GM10847 (cell line): ENCODE measurements around the gene RECQL5.

Experiments
- POLR2A ChIP-seq: IDR thresholded peaks from 2 replicates; pipeline ENCODE4 v1.6.1; 2011; ENCODE audit not compliant: insufficient read length; ENCODE audit errors: extremely low read depth

RECQL5 gene

DNA sequence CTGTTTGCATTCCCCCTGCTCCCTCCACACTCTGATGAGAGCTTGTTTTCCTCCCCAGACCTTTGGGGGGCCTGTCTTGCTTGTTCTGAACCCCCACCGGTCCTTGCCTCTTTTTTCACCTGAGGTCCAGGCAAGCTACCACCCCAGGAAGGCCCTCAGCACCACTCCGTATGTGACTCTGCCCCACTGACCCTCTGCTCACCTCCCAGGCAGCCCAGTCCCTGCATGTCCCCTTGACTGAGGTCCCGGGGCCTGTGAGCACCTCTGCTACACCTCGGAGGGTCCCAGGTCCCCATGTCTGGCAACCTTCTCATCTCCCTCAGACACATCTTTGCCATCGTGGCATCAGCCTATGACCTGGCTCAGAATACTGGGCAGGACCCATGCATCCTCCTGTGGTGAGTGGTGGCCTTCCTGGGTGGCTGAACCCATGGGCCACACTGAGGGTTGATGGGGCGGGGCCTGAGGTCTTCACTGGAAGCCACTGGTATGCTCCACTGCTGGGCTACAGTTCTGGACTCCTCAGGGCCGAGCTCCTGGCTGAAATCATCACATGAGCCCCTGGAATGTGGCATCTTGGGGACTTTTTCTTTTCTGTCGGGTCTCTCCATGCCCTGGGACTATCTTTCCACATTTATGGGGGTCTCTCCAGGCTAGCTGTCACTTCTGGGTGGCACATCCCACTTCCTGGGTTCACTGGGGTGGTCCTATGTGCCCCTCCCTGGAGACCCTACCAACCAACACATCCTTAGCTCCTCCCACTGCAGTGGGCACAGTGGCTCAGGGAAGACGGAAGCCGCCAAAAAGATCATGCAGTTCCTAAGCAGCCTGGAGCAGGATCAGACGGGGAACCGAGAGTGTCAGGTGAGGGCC, 75.9 kb downstream of the RECQL5 start:
- no peak for TF ChIP-seq POLR2A

DNA sequence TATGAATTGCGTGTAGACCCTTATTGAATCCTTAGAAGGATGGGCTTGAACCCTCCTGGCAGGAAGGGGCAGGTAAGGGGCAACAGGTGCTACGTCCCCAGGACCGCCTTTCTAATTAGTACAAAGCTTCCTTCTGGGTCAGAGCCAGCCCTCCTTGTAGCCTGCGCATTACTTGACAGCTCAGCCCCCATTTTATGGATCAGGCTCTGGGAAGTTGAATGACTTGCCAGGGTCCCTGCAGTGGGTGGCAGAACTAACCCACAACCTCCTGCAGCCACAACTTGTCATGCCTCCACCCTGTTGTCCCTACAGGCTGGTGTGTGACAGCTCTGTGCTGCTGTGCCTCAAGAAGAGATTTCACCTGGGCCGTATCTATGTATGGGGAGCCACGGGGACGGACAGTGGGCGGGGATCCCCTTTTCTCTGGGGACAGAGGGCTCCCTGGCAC, 76.6 kb downstream of the RECQL5 start:
- no peak for TF ChIP-seq POLR2A

DNA sequence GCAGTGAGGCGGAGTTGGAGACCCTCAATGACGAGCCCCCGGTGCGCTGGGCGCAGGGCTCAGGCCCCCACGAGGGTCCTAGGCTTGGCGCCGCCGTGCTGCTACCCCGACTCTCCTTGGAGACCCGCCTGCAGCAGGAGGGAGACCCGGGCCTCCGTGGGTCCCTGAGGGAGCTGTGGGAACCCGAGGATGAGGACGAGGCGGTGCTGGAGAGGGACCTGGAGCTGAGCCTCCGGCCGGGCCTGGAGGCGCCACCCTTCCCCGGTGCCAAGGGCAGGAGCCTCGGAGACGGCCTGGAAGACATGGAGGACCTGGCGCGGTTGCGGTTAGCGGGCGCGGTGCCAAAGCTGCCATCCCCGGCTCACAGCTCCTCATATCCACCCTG, 77.0 kb downstream of the RECQL5 start:
- TF ChIP-seq POLR2A: no peak

DNA sequence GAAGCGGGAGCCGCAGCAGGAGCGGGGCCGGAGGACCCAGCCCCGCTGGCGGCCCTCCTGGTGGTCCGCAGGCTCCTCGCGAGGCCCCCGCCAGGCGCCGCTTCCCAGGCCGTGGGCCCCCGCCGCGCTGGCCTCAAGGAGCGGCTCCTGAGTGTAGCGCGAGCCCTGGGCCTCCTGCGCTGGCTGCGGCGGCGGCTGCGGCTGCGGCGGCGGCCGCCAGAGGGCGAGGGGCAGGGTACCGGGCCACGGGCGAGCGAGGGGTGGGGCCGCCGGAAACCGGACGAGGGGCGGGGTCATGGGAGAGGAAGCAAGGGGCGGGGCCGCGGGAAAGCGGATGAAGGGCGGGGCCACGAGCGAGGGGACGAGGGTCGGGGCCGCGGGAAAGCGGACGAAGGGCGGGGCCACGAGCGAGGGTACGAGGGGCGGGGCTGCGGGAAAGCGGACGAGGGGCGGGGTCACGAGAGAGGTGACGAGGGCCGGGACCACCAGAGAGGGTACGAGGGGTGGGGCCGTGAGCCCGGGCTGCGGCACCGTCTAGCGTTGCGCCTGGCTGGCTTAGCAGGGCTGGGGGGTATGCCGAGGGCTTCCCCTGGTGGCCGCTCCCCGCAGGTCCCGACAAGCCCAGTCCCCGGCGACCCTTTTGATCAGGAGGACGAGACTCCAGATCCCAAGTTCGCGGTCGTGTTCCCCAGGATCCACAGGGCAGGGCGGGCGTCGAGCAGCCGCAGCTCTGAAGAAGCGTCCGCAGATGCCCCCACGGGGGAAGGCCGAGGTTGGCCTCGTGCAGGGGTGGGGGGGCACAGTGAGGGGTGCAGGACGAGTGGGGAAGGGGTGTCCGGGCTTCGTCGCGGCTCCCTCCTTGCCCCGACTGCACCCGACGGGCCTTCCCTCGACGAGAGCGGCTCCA, 77.7 kb downstream of the RECQL5 start:
- no peak for TF ChIP-seq POLR2A

DNA sequence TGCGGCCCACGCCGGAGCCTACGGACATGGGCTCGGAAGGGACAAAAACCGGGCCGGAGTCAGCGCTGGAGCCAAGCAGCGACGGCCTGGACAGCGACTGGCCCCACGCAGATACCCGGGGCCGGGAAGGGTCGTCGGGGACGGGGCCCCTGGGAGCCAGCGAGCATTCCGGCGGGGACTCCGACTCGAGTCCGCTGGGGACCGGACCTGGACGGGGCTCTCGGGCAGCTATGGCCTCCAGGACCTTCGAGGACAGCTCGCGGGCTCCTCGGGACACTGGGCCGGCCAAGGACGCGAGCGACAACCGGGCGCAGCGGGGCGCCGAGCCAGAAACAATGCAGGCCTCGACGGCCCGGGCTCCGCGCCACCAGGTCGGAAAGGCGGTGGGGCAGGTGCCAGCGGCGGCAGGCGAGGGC, 78.3 kb downstream of the RECQL5 start:
- no peak for TF ChIP-seq POLR2A

DNA sequence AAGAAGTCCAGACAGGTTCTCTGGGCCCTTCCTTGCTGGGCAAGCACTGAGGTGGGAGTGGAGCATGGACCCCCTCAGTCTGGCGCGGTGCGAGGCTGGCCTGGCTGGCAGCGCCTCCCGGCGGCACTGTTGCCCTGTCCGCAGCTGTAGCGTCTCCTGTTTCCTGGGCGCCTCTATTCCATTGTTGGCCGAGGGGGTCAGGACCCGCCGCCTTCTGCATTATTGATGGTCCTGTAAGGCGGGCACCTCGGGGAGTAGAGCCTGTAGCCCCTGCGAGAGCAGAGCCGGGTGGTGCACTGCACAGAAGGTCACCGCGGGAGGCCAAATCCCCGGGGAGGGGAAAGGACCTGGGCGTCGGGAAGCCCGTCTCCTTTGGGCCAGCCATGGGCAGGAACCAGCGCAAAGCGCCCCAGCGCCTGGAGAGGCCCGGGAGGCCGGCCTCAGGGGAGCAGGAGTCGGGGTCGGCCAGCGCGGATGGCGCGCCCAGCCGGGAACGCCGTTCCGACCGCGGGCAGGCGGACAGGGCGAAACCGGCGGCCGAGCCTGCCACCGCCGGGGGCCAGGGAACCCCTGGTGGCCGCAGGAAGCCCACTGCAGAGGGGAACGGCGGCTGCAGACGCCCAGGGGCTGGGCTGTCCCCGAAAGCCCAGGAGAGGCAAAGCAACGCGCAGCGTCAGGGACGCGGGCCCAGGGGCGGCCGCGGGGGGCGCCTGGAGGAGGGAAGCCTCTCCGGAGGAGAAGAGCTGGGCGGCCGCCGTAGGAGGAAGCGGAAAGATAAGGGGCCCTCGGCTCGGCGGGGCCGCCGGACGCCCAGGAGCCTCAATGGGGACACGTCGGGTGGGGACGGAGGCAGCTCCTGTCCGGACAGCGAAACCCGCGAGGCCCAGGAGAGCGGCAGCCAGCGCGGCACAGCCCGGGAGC, 79.0 kb downstream of the RECQL5 start, which contains the start of gene MYO15B:
TSS of gene MYO15B (plus strand) at position 126 of the 921 bp plus-strand sequence. CDS start at position 384, 258 bp downstream.
- no peak for TF ChIP-seq POLR2A

DNA sequence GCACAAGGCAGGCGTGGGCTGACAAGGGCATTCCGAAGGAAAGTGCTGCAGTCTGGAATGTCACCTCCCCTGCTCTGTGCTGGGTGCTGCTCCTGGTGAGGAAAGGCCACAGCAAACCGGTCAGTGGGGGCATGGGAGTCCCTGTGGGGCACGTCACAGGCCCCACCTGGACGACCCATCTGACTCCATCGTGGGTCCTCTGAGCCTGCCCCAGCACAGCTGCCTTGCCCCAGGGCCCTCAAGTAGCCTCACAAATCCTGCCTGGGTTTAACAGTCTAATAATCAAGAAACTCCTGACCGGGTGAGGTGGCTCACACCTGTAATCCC, 82.1 kb downstream of the RECQL5 start:
- no peak for TF ChIP-seq POLR2A
